Activated CD4-positive, CD25-positive, alpha-beta regulatory T cell treated with anti-CD3 and anti-CD28 coated beads, Interleukin-2, amount 50 U/mL, for 72 hours (primary cell): ENCODE results near the gene RAET1E.
"Not testable (repeated sequence)": the region's sequence is repeated elsewhere in the genome, so short reads cannot be mapped to it uniquely, and the experiment has no call there.

ENCODE experiments used
- DNase-seq: peaks from one replicate; pipeline ENCODE4 v3.0.0; 2021

The RAET1E gene

GRCh38 chr6:149908480-149908879 lies 10.6 kb upstream of the RAET1E start:
- not testable (repeated sequence) for DNase-seq

DNA sequence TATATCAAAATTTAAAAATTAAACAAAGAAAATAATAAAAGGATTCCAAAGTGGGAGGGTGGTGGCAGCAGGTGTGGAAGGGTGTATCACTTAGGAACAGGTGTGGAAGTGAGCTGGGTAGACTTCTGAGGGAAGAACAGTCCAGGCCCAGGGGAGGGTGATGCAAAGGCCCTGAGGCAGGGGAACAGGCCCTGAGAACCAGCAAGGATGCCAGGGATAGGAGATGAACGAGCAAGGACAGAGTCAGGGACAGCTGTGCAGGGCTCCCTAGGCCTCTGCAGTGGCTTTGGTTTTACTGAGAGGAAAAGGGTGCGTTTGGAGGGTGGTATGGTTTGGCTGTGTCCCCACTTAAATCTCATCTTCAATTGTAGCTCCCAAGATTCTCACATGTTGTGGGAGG lies 9.4 kb upstream of the RAET1E start:
- no peak for DNase-seq

DNA sequence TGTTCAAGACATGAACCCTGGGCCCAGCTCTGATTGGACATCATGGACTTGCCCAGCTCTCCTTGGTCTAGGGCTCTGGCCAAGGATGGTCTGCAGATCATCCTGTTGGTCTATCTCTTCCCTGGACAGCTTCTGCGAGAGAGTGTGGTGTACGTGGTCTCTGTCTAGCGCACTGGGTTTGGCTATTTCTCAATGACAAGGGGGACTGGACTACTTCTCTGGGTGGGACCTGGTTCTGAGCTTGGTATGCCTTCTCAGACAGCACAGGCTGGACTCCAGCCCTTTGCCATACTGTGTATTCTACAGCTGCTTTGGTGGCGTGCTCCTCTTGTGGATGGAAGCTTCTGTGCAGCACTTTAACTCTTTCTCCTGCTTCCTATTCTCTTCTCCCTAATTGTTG lies 8.5 kb upstream of the RAET1E start:
- no peak for DNase-seq

DNA sequence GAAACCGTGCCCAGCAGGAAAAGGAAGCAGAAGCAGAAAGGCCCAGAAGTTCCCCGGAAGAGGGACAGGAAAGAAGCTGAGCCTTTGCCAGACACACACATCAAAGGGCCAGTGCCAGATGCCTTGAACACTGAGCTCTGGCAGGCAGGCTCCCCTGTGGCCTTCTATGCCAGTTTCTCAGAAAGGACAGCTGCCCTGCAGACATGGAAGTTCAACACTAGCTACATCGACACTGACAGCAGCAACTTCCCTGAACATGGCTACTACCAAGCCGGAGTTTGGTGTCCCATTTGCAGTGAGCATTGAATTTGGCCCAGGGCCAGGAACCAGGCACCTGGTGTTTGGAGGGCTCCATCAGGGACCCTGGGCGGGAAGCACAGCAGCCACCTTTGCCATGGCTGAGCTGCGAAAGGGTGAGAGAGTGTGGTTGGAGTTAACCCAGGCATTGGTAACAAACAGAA lies 8.0 kb upstream of the RAET1E start:
- no peak for DNase-seq

GRCh38 chr6:149905371-149905910 lies 7.5 kb upstream of the RAET1E start:
- no peak for DNase-seq

DNA sequence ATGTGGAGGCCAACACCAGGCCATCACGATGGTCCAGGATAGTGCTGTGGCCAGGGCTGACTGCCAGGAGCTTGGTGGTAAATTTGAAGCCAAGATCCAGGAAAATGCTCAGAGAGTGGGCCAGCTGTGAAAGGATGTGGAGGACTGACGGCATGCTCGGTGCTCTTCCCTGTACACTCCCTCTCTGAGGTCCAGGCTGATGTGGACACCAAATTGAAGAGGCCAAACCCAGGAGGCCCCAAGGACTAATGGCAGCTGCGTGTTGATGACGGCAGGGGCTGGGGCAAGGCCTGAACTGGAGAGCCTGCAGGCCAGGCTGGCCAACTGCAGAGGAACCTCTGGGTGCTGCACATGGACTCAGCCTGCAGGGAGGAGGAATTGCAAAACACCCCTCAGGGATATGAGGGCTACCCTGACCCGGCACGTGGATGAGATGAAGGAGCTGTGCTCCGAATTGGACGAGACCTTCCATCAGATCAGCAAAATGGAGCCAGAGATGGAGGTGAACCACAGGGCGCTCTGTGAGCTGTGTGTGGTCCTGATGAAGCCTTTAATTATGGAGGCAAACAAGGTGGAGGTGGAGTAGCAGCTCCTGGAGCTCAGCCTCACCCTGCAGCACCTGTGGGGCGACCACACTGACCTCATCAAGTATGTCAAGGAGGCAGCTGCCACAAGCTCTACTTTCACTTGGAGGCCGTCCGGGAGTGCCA lies 6.9 kb upstream of the RAET1E start:
- DNase-seq: no peak

- DNase-seq: no peak
Observed at GRCh38 chr6:149903938-149904611, 6.2 kb upstream of the RAET1E start.

DNA sequence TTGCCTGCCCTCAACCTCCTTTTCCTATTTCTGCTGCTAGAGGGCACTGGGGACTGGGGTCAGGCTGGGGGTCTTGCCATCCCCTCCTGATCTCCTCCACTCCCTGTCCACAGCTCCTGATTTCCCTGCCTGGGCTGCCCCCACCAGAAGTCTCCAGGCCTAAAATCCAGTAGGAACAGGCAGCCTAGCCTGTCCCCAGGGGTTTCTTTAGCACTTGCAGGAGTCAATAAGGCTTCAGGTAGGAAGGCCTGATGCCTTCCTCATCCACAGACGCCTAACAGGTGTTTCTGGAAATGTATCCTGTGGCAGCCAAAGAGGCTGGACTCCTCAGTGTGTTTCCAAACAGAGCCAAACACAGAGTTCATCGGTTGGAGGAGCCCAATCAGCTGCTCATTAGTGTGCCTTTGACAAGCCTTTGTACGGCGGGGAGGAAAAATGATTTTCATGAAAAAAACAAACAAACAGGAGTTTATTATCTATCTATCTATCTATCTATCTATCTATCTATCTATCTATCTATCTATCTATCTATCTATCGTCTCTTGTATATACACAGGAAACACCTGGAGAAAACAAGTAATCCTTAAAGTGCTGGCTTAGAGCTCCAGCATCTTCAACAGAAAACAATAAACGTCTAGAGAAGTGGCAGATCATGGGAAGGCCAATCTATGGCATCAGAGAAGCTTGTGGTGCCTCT lies 3.7 kb upstream of the RAET1E start:
- no peak for DNase-seq

- no peak for DNase-seq
Observed at GRCh38 chr6:149900620-149901443, 2.9 kb upstream of the RAET1E start.

GRCh38 chr6:149899926-149900619 lies 2.2 kb upstream of the RAET1E start:
- DNase-seq: no peak

DNA sequence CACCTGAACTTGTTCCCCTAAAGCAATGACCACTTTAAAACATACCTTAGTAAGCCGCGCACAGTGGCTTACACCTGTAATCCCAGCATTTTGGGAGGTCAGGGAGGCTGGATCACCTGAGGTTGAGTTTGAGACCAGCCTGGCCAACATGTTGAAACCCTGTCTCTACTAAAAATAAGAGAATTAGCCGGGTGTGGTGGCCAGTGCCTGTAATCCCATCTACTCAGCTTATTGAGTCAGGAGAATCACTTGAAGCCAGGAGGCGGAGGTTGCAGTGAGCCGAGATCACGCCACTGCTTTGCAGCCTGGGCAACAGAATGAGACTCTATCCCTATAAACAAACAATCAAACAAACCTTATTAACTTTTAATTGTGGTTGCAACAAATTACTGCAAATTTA lies 1.6 kb upstream of the RAET1E start:
- no peak for DNase-seq

DNA sequence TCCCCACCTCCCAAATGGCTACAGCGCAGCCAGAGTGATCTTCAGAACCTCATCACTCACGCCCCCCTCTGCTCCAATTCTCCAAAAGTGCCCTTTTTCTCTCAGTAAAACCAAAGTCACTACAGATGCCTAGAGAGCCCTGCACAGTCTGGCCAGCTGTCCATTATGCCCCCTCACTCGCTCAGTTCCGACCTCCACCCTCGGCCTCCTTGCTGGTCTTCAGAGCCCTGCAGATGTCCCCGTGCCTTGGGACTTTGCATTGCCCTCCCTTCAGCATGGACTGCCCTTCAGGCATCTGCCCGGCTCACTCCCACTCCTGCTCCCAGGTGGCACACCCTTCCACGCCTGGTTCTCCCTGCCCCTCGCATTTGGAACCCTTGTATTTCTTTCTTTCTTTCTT lies 1.1 kb upstream of the RAET1E start:
- no peak for DNase-seq

DNA sequence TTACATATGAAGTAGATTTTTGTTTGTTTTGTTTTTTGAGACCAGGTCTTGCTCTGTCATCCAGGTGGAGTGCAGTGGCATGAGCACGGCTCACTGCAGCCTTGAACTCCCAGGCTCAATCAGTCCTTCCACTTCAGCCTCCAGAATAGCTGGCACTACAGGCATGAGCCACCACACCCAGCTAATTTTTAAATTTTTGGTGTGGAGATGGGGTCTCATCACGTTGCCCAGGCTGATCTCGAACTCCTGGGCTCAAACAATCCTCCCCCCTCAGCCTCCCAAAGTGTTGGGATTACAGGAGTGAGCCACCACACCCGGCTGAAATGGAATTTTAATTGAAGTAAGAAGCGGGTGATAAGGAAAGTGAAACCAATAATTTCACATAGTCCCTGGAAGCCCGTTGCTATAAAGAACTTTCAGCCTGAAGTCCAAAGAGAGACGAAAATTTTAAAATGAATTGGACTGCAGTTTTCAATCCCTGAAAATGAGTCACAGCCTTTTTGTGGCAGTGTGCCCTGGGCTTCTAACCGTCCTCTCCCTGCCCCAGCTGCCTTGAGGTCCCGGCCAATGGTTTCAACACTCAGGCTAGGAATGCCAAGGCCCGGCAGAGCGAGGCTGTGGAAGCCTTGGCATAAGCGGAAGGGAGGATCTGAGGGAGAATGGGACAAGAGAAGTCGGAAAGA lies 757 bp downstream of the RAET1E start:
- no peak for DNase-seq

GRCh38 chr6:149896491-149896890 lies 1.4 kb downstream of the RAET1E start:
- DNase-seq: no peak

DNA sequence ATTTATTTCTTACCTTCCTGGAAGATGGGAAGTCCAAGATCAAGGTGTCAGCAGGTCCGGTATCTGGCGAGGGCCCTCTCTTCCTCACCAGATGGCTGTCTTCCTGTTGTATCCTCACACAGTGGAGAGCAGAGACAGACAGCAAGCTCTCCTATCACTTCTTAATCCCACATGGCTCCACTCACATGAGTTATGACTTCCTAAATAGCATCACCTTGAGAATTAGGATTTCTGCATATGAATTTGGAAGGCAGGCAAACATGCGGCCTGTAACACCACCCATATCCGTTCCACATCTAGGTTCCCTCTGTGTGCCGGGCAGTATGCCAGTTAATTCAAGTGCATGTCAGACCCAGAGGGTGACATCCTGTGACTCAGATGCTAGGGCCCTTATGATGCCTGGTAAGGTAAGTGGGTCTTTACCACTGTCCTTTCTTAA lies 2.1 kb downstream of the RAET1E start:
- DNase-seq: no peak

DNA sequence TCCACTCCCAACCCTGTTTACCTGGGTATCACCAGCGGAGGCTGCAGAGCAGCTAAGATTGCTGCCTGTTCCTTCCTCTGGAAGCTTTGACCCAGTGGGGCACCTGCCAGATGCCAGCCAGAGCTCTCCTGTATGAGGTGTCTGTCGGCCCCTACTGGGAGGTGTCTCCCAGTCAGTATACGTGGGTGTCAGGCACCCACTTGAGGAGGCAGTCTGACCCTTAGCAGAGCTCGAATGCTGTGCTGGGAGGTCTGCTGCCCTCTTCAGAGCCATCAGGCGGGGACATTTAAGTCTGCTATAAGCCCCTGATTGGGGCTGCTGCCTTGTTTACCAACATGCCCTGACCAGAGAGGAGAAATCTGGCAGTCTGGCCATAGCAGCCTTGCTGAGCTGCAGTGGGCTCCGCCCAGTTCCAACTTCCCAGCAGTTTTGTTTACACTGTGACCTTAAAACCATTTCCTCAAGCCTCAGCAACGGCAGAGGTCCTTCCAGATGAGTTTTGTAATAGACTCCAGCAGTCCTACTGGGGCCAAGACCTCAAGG lies 2.8 kb downstream of the RAET1E start:
- no peak for DNase-seq

- DNase-seq: not testable (repeated sequence)
Observed at GRCh38 chr6:149891864-149892263, 6.0 kb downstream of the RAET1E start.

DNA sequence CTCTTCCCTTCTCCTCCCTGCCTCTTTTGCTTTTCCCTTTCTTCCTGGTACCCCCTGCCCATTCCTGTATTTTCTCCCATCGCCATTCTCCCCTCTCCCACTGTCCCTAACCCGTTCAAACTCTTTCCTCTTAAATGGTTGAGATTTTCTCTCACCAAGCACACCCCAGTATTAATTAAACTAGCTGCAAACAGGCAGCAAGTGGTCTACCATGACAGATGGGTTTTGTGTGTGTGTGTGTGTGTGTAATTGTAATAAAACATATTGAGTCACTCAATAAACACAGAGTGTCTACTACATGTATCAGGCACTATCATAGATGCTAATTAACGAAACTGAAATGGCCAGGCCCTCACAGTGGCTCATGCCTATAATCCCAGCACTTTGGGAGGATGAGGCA lies 6.7 kb downstream of the RAET1E start:
- DNase-seq: no peak

DNA sequence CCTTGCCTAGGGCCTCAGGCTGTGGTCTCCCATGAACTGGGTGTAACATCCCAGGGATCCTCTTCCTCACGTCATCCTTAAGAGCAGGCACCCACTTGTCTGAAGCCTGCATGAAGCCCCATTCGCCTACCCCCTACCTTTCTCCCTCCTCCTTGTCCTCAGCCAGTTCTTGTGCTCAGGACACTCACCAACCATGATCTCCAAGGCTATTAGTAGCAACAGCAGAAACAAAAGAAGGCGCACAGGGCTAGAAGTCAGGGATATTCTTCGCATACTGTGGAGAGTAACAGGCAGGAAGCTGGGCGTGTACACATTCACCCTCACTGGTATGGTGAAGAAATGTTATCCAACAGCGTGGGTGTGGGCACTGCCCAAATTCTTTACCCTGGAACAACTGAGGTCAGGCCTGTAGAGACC lies 7.3 kb downstream of the RAET1E start:
- DNase-seq: no peak

DNA sequence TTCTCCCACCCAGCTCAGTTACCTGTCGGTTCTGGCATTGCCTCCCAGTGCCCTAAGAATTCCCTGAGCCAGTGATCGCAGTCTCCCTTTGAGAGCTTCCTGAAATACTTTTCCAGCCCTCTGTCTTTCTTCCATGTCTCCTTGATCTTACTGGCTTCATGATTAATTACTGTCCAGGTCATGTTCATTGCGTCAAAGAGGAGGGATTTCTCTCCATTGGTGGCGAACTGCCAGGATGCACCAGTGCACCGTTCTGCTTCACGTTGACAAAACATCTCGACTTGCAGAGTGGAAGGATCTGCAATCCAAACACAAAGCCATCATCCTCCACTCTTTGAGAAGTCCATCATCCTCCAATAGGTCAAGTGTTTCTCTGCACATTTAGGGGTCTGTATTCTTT lies 8.6 kb downstream of the RAET1E start:
- no peak for DNase-seq

DNA sequence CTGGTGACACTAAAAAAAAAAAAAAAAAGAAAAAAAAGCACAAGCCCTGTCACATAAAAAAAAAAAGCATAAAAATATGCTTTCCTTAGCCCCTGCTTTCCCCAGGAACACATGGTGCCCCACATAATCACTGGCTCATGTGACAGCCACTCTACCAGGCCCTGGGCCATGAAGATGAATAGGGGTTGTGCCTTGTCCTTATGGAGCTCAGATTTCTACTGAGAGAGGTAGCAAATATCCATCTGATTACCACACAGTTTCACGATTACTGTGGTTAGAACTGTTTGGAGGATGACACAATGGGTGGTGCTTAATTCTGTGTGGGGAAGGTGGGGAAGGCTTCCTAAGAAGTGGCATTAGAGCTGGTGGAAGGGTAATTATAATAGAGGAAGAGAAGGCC lies 9.3 kb downstream of the RAET1E start:
- no peak for DNase-seq
